HG02798 (cell line): ENCODE results near the gene KRTAP4-2.
"Not testable (repeated sequence)": the region's sequence is repeated elsewhere in the genome, so short reads cannot be mapped to it uniquely, and the experiment has no call there.

Experiments
- ATAC-seq: cut with Tn5 transposase; IDR thresholded peaks from one replicate; pipeline ENCODE4 v1.9.1; 2021; ENCODE audit warnings: mild to moderate bottlenecking; ENCODE audit not compliant: unreplicated experiment, poor library complexity

Gene KRTAP4-2

GRCh38 chr17:41177727-41178271, at the start of gene KRTAP4-2:
Gene KRTAP4-2, minus strand, starts transcription at chr17:41178221. Its CDS starts 57 bp downstream, at chr17:41178164.
- no peak for ATAC-seq

GRCh38 chr17:41226598-41227095, 48.6 kb upstream of the KRTAP4-2 start, which contains the start of gene KRTAP9-2:
Gene KRTAP9-2, plus strand, starts transcription at chr17:41226648. Its CDS starts 7 bp downstream, at chr17:41226655.
- not testable (repeated sequence) for ATAC-seq

- no peak for ATAC-seq
Observed at GRCh38 chr17:41226051-41226450, 48.0 kb upstream of the KRTAP4-2 start.

- ATAC-seq, result no peak
Observed at GRCh38 chr17:41223821-41224220, 45.8 kb upstream of the KRTAP4-2 start.

GRCh38 chr17:41215681-41216080, 37.7 kb upstream of the KRTAP4-2 start:
- no peak for ATAC-seq

- no peak for ATAC-seq
Observed at GRCh38 chr17:41212524-41213169, 34.6 kb upstream of the KRTAP4-2 start.

- ATAC-seq, result no peak
Observed at GRCh38 chr17:41211845-41212466, 33.9 kb upstream of the KRTAP4-2 start.

GRCh38 chr17:41199421-41200078, 21.5 kb upstream of the KRTAP4-2 start:
- no peak for ATAC-seq

- no peak for ATAC-seq
Observed at GRCh38 chr17:41196068-41196467, 18.0 kb upstream of the KRTAP4-2 start.

- no peak for ATAC-seq
Observed at GRCh38 chr17:41190328-41190727, 12.3 kb upstream of the KRTAP4-2 start.

GRCh38 chr17:41189837-41190318, 11.9 kb upstream of the KRTAP4-2 start, which contains the start of gene KRTAP9-1:
Gene KRTAP9-1, plus strand, starts transcription at chr17:41189887. Its CDS starts 0 bp downstream, at chr17:41189887.
- ATAC-seq, result not testable (repeated sequence)

GRCh38 chr17:41186872-41187271, 8.9 kb upstream of the KRTAP4-2 start:
- ATAC-seq, result no peak

GRCh38 chr17:41185001-41185400, 7.0 kb upstream of the KRTAP4-2 start:
- no peak for ATAC-seq

- ATAC-seq, result no peak
Observed at GRCh38 chr17:41184480-41184961, 6.5 kb upstream of the KRTAP4-2 start, which contains the start of gene KRTAP4-1. Gene KRTAP4-1, minus strand, starts transcription at chr17:41184911. Its CDS starts 57 bp downstream, at chr17:41184854.

GRCh38 chr17:41178843-41179616, 1.0 kb upstream of the KRTAP4-2 start:
- no peak for ATAC-seq

- no peak for ATAC-seq
Observed at GRCh38 chr17:41178341-41178740, 320 bp upstream of the KRTAP4-2 start.

GRCh38 chr17:41176744-41177387, 1.2 kb downstream of the KRTAP4-2 start:
- ATAC-seq, result no peak

- ATAC-seq, result no peak
Observed at GRCh38 chr17:41171886-41172285, 6.1 kb downstream of the KRTAP4-2 start.

GRCh38 chr17:41168121-41168520, 9.9 kb downstream of the KRTAP4-2 start, which contains the start of gene KRTAP4-3:
Gene KRTAP4-3, minus strand, starts transcription at chr17:41168221. Its CDS starts 49 bp downstream, at chr17:41168172.
- ATAC-seq, result no peak
